ENCODE results near the gene SPINT2.

DNA sequence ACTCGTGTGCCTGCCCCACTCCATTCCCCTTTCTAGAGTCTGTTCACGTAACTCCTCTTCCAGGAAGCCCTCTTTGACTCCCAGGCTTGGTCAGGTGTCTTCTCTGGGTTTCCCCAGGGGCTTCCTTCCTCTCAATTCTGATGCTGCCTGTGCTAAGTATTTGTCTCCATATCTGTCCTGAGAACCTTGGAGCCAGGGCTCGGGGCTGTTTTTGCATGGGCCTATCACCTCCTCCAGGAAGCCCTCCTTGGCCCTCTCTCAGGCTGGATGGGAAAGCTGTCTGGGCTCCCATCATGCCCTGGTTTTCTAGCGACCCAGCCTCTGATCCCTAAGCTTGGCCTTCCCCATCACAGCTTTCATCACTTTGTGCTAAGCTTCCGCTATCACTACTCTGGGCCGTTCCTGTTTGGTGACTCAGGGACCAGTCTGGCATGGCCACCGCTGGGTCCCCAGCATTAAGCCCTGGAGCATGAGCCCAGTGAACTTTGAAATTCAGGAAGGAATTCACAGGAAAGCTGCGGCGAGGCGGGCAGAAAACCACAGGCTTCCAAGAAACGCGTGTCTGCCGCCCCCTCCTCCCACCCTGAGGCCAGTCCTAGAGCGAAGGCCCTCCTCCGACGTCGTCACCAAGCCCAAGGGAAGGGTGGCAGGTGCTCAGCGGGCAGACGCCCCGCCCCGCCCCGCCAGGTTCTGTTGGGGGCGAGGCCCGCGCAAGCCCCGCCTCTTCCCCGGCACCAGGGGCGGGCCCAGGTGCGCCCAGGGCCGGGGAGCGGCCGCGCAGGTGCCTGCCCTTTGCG, 486 bp upstream of the SPINT2 start:
- TF ChIP-seq, protein P1, sequence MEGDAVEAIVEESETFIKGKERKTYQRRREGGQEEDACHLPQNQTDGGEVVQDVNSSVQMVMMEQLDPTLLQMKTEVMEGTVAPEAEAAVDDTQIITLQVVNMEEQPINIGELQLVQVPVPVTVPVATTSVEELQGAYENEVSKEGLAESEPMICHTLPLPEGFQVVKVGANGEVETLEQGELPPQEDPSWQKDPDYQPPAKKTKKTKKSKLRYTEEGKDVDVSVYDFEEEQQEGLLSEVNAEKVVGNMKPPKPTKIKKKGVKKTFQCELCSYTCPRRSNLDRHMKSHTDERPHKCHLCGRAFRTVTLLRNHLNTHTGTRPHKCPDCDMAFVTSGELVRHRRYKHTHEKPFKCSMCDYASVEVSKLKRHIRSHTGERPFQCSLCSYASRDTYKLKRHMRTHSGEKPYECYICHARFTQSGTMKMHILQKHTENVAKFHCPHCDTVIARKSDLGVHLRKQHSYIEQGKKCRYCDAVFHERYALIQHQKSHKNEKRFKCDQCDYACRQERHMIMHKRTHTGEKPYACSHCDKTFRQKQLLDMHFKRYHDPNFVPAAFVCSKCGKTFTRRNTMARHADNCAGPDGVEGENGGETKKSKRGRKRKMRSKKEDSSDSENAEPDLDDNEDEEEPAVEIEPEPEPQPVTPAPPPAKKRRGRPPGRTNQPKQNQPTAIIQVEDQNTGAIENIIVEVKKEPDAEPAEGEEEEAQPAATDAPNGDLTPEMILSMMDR (IDR thresholded peaks at IDR 0.05; ENCODE audit: insufficient read depth, low read depth, low read length) = no peak
- no peak for TF ChIP-seq EZH2 (IDR thresholded peaks at IDR 0.05; ENCODE audit: insufficient read depth, low read length)
